ENCODE measurements around the gene LRRC25.

DNA sequence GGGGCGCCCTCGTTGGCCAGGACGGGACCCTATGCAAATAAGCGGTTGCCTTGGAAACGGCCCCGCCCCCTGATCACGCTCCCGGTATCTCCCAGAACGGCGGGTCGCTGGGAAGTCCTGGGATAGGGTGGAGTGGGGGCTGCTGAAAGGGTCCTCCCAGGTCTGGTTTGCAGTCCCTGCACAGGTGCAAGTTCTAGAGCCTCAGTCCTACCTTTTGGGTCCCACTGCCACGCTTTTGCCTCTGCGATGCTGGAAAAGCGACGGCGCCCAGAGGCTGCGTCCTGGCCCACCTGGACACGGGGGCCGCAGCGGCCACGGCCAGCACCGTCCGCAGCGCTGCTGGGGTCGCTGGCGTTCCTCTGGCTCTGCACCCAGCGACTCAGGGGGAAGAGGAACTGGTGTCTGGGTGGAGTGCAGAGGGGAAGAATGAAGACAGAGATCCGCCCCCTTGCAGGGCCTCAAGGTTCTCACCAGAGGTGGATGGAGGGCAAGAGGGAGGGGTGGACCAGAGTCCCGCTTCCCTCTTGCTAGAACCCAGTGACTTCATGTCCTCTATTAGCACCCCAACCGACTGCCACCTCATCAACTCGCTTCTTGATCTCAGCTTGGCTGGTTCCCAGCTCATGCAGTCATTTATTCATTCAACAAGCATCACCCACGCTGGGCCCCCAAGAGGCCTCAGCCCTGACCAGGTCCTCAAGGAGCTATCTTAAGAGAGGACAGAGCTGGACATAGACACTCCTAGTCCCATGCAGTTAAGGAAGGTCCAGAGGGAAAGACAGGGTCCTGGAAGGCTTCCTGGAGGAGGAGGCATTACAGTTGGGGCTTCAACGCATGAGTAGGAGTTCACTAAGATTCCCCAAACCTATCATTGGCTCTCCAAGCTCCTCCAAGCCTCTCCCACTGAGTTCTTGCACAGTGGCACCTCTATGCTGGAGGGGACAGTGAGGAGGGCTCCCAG lies at the start of gene LRRC25:
- TF ChIP-seq EP300 (IDR thresholded peaks at IDR 0.05) (no peak), CEBPB (IDR thresholded peaks at IDR 0.05) (no peak), CHD4 (IDR thresholded peaks at IDR 0.05; ENCODE audit: borderline replicate concordance) (no peak)
- TF ChIP-seq, protein P1, sequence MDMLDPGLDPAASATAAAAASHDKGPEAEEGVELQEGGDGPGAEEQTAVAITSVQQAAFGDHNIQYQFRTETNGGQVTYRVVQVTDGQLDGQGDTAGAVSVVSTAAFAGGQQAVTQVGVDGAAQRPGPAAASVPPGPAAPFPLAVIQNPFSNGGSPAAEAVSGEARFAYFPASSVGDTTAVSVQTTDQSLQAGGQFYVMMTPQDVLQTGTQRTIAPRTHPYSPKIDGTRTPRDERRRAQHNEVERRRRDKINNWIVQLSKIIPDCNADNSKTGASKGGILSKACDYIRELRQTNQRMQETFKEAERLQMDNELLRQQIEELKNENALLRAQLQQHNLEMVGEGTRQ (IDR thresholded peaks at IDR 0.05) = no peak

All from A549 (cell line).